ENCODE results near the gene C1orf167.

Gene C1orf167

GRCh38 chr1:11761988-11762406, at the start of gene C1orf167:
Gene C1orf167 (plus strand): TSS chr1:11762193. CDS start chr1:11764401, 2,208 bp downstream.
- no peak within 1 kb of the TSS for H3K27ac ChIP-seq
- no peak within 1 kb of the TSS for H3K4me3 ChIP-seq

DNA sequence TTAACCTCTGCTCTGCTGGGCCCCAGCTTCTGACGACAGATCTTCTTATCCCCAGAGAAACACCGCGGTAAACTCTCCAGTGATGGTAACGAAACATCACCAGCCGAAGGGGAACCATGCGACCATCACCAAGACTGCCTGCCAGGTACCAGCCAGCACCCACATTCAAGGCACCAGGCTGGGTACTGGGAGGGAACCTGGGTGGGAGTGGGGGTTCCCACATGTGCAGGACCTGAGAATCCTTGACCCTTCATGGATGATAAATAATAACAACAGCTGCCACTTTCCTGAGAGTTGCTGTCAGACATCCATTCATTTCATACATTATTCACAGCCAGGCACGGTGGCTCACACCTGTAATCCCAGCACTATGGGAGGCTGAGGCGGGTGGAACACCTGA, 49.7 kb upstream of the C1orf167 start:
- H3K27ac ChIP-seq: no peak overlapping the region
- H3K4me3 ChIP-seq: no peak overlapping the region

- H3K27ac ChIP-seq: no peak overlapping the region
- no peak overlapping the region for H3K4me3 ChIP-seq
These were observed 48.9 kb upstream of the C1orf167 start for GRCh38 chr1:11713095-11713494.

DNA sequence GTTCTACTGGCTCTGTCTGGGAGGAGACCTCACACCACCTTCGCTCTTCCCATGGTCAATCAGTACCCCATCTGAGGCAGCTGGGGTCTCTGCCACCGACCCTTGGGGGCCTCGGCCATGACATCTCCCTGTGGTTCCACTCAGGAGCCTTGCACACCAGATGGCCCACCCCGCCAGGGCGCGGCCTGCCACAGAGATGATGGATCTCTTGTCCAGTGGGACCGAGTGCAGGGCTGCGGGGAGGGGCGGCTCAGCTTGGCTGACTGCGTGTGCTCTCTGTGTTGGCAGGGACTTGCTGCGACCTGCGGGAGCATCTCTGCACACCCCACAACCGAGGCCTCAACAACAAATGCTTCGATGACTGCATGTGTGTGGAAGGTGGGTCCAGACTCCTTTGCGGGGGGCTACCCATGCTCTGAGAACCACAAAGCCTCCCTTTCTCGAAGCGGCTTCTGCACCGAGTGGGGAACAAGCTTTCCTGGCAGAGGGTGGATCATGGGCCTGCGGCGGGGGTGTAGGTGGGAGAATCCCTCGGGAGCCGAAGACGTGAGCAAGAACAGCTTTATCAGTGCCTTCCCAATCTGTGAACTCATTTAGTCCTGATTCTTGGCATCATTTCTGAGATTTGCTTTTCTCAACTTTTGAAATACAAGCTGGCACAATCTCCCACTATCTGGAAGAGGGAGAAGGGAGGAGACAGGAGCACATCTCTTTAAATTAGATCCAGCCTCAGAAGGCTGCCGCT, 47.0 kb upstream of the C1orf167 start:
- no peak overlapping the region for H3K4me3 ChIP-seq
- no peak overlapping the region for H3K27ac ChIP-seq

DNA sequence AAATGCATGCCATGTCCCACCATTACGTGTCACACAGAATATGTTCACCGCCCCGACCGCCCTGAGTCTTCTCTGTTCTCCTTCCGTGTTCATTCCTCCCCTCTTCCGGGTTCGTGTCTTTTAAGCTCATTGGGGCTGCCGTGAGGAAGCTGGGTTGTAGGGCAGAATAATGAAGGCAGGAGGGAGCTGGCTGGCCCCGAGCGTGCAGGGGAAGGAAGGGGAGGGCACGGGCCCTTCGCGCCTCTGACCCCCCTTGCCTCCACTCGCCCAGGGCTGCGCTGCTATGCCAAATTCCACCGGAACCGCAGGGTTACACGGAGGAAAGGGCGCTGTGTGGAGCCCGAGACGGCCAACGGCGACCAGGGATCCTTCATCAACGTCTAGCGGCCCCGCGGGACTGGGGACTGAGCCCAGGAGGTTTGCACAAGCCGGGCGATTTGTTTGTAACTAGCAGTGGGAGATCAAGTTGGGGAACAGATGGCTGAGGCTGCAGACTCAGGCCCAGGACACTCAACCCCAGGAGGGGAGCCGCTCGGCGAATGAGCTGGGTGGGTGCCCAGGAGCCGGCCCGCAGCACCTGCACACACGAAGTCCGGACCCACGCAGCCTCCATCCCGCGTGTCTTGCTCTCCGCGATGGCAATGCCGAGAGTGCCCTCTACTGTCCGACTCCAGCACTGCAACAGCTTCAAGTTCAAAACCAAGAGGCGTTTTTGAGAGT, 42.5 kb upstream of the C1orf167 start:
- peak overlapping the region; percentile 25 to 39 (median 33) for H3K4me3 ChIP-seq
- peak overlapping the region in 20 of 21 experiments; percentile 25 to 84 (median 72) for H3K27ac ChIP-seq

GRCh38 chr1:11720033-11720376, 42.0 kb upstream of the C1orf167 start:
- H3K4me3 ChIP-seq: peak overlapping the region in 5 of 7 experiments; percentile 25 to 38 (median 30)
- H3K27ac ChIP-seq: peak overlapping the region in 3 of 21 experiments; percentile 78 to 84 (median 84)

GRCh38 chr1:11720525-11720924, 41.5 kb upstream of the C1orf167 start:
- H3K4me3 ChIP-seq: no peak overlapping the region
- H3K27ac ChIP-seq: no peak overlapping the region

DNA sequence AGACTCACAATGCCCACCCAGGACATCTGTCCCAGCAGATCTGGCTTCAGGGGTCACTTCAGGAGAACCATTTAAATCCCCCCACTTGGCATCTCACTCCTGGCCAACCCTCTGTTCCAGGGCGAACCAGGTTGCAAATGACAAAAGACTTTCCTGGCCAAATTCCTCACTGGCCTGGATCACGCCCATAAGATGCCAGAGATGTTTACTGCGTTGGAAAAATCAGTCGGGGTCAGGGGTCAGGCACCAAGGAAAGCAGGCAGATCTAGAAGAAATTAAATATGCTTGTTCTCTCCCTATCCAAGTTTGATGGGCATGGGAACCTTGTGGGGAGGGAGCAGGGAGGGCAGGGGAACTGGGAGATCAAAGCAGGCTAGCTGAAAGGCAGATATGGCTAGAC, 40.7 kb upstream of the C1orf167 start:
- peak overlapping the region in 1 of 21 experiments; percentile 11 for H3K27ac ChIP-seq

DNA sequence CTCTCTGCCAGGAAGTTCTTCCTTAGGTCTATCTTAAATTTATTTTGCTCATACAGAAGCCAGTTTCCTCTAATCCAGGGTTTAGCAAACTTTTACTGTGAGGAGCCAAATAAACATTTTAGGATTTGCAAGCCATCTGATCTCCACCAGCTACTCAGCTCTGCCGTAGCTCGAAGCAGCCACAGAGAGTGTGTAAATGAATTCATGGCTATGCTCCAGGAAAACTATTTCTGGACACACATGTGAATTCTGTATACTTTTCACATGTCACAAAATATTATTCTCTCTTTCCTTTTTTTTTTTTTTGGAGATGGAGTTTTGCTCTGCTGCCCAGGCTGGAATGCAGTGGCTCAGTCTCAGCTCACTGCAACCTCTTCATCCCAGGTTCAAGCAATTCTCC, 39.5 kb upstream of the C1orf167 start:
- Histone ChIP-seq H3K27ac (no peak overlapping the region), H3K4me3 (no peak overlapping the region)

More for the DNA sequence above, 40.7 kb upstream of the C1orf167 start:
- no peak overlapping the region for H3K4me3 ChIP-seq

GRCh38 chr1:11725616-11726015, 36.4 kb upstream of the C1orf167 start:
- H3K4me3 ChIP-seq: no peak overlapping the region
- H3K27ac ChIP-seq: no peak overlapping the region

GRCh38 chr1:11727119-11727518, 34.9 kb upstream of the C1orf167 start:
- Histone ChIP-seq H3K27ac (no peak overlapping the region), H3K4me3 (no peak overlapping the region)

DNA sequence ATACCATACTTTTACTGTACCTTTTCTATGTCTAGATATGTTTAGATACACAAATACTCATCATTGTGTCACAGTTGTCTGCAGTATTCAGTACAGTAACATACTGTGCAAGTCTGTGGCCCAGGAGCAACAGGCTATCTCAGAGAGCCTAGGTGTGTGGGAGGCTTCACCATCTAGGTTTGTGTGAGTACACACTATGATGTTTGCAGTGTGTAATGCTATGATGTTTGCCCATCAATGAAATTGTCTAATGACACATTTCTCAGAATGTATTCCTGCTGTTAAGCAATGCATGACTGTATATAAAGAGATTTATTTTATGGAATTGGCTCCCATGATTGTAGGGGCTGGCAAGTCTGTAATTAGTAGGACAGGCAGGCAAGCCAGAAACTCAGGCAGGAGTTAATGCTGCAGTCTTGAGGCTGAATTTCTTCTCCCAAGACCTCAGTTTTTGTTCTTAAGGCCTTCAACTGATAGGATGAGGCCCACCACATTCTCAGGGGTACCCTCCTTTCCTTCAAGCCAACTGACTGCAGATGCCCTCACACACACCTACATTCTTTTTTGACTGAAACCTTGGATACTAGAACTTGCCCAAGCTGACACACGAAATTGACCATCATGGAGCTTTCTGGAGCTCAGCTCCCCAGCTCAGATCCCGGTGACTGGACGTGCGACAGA, 33.7 kb upstream of the C1orf167 start:
- Histone ChIP-seq H3K4me3 (no peak overlapping the region), H3K27ac (no peak overlapping the region)

- Histone ChIP-seq H3K4me3 (no peak overlapping the region), H3K27ac (peak overlapping the region in 10 of 21 experiments; percentile 23 to 90 (median 58))
These were observed 32.9 kb upstream of the C1orf167 start for GRCh38 chr1:11729155-11729497.

- peak overlapping the region in 1 of 7 experiments; percentile 4 for H3K4me3 ChIP-seq
- peak overlapping the region in 15 of 21 experiments; percentile 7 to 90 (median 74) for H3K27ac ChIP-seq
These were observed 32.2 kb upstream of the C1orf167 start for GRCh38 chr1:11729498-11730428.

- peak overlapping the region in 20 of 21 experiments; percentile 40 to 90 (median 76) for H3K27ac ChIP-seq
- peak overlapping the region in 1 of 7 experiments; percentile 4 for H3K4me3 ChIP-seq
These were observed 31.5 kb upstream of the C1orf167 start for GRCh38 chr1:11730429-11730891.

DNA sequence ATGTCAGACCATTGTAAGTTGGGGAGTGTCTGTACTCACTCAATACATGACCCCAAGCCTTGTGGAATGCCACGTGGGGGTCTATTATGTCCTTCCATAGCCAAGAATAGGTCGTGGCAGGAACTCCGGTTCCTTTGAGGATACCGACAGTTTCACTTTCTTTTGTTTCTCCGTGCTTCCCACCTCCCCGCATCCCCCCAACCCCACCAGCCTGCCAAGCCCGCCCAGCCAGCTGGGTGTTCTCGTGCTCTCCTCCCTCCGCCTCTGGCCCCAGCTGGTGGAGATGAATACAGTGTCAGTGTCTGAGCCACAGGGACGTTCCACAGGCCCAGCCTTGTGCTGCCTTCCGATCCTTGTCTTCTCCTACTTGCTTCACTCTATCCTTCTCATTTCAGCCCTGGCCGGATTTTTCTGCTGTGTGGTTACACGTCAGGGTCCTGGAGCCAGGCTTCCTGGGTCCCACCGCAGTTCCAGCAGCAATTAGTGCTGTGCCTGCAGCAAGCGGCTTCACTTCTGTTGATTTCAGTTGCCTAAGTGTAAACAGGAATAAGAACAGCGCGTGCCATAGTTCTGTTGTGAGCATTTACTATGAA, 30.2 kb upstream of the C1orf167 start:
- peak overlapping the region in 20 of 21 experiments; percentile 3 to 90 (median 78) for H3K27ac ChIP-seq
- peak overlapping the region in 3 of 7 experiments; percentile 3 to 26 (median 24) for H3K4me3 ChIP-seq

DNA sequence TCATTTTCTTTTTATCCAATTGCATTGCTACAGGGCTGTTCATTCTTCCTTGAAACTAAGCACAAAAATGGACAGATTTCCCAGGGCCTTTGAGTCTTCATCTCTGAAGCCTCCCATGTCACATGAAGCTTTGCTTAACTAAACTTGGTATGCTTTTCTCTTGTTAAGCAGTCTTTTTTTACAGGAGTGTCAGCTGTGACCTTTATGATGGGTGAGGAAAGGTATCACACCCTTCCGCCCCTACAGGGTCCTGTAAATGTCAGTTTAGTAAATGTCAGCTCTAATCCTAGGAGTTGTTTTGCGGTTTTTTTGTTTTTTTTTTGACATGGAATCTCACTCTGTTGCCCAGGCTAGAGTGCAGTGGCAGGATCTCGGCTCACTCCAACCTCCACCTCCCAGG, 28.7 kb upstream of the C1orf167 start:
- Histone ChIP-seq H3K4me3 (no peak overlapping the region), H3K27ac (peak overlapping the region in 5 of 21 experiments; percentile 63 to 85 (median 76))

GRCh38 chr1:11735531-11735853, 26.5 kb upstream of the C1orf167 start:
- Histone ChIP-seq H3K4me3 (peak overlapping the region in 5 of 7 experiments; percentile 57 to 86 (median 71)), H3K27ac (peak overlapping the region in 19 of 21 experiments; percentile 72 to 98 (median 94))

All from skin epidermis (tissue), 12 donors.